Measurements from ENCODE around the gene STKLD1. TPM values are rescaled to one million over a fixed set of nuclear protein-coding genes. Genes with fewer than 3 reads are reported as not detected.
A peak's percentile ranks its signal among the peaks of the same experiment; 100 is the strongest.

The STKLD1 gene
- total RNA-seq, 1 donor from 2014 or later = 0.64 TPM

DNA sequence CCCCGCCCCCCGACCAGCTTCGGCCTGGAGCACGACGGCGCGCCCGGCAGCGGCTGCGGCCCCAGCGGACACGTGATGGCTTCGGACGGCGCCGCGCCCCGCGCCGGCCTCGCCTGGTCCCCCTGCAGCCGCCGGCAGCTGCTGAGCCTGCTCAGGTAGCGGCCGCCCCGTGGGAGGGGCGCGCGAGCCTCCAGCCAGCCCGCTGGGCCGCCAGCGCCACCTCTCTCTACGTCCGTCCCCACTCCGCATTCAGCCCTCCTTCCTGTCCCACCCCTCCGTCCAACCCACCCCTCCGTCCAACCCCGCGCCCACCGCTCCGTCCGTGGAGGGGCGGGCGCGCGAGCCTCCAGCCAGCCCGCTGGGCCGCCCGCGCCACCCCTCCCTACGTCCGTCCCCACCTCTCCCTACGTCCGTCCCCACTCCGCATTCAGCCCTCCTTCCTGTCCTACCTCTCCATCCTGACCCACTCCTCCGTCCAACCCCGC is 52.5 kb downstream of the STKLD1 start:
- Mint-ChIP-seq H3K9me3 (ENCODE audit: unreplicated experiment) (no peaks in the 10 kb centered on the region), H3K4me1 (ENCODE audit: unreplicated experiment) (peaks cover 2% of the 10 kb centered on the region), H3K27me3 (ENCODE audit: unreplicated experiment) (peaks cover 4% of the 10 kb centered on the region), H3K27ac (ENCODE audit: unreplicated experiment) (no peak overlapping the region), H3K4me3 (ENCODE audit: unreplicated experiment) (no peak overlapping the region), H3K36me3 (ENCODE audit: low read depth, unreplicated experiment) (peaks cover 4% of the 10 kb centered on the region)
- TF ChIP-seq, protein P1, sequence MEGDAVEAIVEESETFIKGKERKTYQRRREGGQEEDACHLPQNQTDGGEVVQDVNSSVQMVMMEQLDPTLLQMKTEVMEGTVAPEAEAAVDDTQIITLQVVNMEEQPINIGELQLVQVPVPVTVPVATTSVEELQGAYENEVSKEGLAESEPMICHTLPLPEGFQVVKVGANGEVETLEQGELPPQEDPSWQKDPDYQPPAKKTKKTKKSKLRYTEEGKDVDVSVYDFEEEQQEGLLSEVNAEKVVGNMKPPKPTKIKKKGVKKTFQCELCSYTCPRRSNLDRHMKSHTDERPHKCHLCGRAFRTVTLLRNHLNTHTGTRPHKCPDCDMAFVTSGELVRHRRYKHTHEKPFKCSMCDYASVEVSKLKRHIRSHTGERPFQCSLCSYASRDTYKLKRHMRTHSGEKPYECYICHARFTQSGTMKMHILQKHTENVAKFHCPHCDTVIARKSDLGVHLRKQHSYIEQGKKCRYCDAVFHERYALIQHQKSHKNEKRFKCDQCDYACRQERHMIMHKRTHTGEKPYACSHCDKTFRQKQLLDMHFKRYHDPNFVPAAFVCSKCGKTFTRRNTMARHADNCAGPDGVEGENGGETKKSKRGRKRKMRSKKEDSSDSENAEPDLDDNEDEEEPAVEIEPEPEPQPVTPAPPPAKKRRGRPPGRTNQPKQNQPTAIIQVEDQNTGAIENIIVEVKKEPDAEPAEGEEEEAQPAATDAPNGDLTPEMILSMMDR (IDR thresholded peaks at IDR 0.05; ENCODE audit: unreplicated experiment) = no peak
- DNase-seq (ENCODE audit: low spot score) = peak; percentile 40

DNA sequence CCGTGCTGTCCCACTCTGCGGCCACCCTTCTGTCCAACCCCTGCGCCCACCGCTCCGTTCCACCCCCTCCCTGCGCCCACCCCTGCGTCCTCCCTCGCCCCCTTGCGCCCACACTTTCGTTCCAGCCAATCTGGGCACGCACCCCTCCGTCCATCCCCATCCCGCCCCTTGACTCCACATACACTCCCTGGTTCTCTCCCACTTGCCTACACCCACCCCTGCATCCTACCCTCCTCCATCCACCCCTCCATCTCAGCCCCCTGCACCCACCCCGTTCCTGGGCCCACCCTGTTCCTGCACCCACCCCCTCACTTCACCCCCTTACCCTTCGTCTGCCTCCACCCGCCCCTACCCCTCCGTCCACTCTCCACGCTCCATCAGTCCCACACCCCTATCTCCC is 53.0 kb downstream of the STKLD1 start:
- no peaks in the 10 kb centered on the region for H3K9me3 Mint-ChIP-seq (ENCODE audit: unreplicated experiment)
- H3K36me3 Mint-ChIP-seq (ENCODE audit: low read depth, unreplicated experiment) = peaks cover 4% of the 10 kb centered on the region
- H3K27me3 Mint-ChIP-seq (ENCODE audit: unreplicated experiment) = peaks cover 4% of the 10 kb centered on the region
- H3K4me3 Mint-ChIP-seq (ENCODE audit: unreplicated experiment) = no peak overlapping the region
- no peak for DNase-seq (ENCODE audit: low spot score)
- TF ChIP-seq, protein P1 (IDR thresholded peaks at IDR 0.05; ENCODE audit: unreplicated experiment) = no peak
- no peak overlapping the region for H3K27ac Mint-ChIP-seq (ENCODE audit: unreplicated experiment)
- H3K4me1 Mint-ChIP-seq (ENCODE audit: unreplicated experiment) = peaks cover 2% of the 10 kb centered on the region

DNA sequence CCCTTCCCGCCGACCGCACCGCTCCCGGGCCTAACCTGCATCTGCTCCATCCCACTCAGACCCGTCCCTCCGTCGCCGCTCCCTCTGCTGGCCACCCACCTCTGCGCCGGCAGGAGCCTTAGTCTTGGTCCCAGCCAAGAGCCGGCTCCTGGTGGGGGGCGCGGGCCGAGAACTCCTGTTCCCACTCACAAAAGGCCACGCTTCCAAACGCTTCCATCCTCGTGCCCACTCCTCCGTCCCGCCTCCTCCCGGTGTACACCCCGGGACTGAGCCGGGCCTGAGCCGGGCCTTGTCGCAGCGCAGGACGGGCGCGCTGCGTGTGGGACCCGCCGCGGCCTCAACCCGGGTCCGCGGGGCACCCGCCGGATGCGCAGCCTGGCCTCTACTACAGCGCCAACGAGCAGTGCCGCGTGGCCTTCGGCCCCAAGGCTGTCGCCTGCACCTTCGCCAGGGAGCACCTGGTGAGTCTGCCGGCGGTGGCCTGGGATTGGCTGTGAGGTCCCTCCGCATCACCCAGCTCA is 53.5 kb downstream of the STKLD1 start:
- TF ChIP-seq, protein P1 (IDR thresholded peaks at IDR 0.05; ENCODE audit: unreplicated experiment) = no peak
- Mint-ChIP-seq H3K27ac (ENCODE audit: unreplicated experiment) (no peak overlapping the region), H3K4me1 (ENCODE audit: unreplicated experiment) (peaks cover 2% of the 10 kb centered on the region), H3K36me3 (ENCODE audit: low read depth, unreplicated experiment) (peaks cover 4% of the 10 kb centered on the region), H3K4me3 (ENCODE audit: unreplicated experiment) (no peak overlapping the region), H3K27me3 (ENCODE audit: unreplicated experiment) (peaks cover 4% of the 10 kb centered on the region), H3K9me3 (ENCODE audit: unreplicated experiment) (no peaks in the 10 kb centered on the region)
- DNase-seq (ENCODE audit: low spot score) = peak; percentile 75

DNA sequence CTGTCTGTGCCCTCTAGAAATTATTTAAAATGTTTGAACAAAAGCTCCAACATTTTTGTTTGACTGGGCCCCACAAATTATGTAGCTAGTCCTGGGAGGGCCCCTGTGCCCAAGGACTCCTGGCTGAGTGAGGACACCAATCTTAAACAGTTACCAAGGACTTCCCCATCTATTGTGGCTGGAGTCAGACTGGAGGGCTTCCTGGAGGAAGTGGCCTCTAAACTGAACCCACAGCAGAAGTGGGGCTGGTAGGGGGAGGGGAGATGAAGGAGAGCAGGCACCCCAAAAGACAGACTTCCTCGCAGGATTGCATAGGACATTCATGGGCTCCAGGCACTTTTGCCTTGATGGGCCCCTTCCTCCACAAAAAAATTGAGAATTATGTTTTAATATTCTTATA is 54.1 kb downstream of the STKLD1 start:
- H3K36me3 Mint-ChIP-seq (ENCODE audit: low read depth, unreplicated experiment) = peaks cover 4% of the 10 kb centered on the region
- H3K4me3 Mint-ChIP-seq (ENCODE audit: unreplicated experiment) = no peak overlapping the region
- no peak for DNase-seq (ENCODE audit: low spot score)
- TF ChIP-seq, protein P1 (IDR thresholded peaks at IDR 0.05; ENCODE audit: unreplicated experiment) = no peak
- peak overlapping the region; percentile 42 for H3K27ac Mint-ChIP-seq (ENCODE audit: unreplicated experiment)
- H3K4me1 Mint-ChIP-seq (ENCODE audit: unreplicated experiment) = peaks cover 2% of the 10 kb centered on the region
- H3K9me3 Mint-ChIP-seq (ENCODE audit: unreplicated experiment) = no peaks in the 10 kb centered on the region
- peaks cover 4% of the 10 kb centered on the region for H3K27me3 Mint-ChIP-seq (ENCODE audit: unreplicated experiment)

DNA sequence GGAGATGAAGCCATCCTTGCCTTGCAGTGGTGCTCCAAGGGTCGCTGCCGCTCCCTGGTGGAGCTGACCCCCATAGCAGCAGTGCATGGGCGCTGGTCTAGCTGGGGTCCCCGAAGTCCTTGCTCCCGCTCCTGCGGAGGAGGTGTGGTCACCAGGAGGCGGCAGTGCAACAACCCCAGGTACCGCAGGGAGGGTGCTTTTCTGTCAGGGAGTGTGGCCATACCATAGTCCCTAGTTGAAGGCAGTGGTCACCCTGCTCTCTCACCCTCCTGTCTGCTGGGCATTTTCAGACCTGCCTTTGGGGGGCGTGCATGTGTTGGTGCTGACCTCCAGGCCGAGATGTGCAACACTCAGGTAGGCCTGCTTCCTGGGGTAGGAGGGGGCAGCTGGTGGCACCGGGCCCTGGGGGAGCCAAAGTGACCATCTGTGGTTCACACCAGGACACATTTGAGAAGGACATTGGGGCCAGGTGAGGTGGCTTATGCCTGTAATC is 57.2 kb downstream of the STKLD1 start:
- no peak overlapping the region for H3K4me3 Mint-ChIP-seq (ENCODE audit: unreplicated experiment)
- peaks cover 1% of the 10 kb centered on the region for H3K27me3 Mint-ChIP-seq (ENCODE audit: unreplicated experiment)
- DNase-seq (ENCODE audit: low spot score) = no peak
- TF ChIP-seq, protein P1 (IDR thresholded peaks at IDR 0.05; ENCODE audit: unreplicated experiment) = no peak
- H3K4me1 Mint-ChIP-seq (ENCODE audit: unreplicated experiment) = no peaks in the 10 kb centered on the region
- H3K36me3 Mint-ChIP-seq (ENCODE audit: low read depth, unreplicated experiment) = peaks cover 4% of the 10 kb centered on the region
- H3K27ac Mint-ChIP-seq (ENCODE audit: unreplicated experiment) = no peak overlapping the region
- no peaks in the 10 kb centered on the region for H3K9me3 Mint-ChIP-seq (ENCODE audit: unreplicated experiment)

Data from endothelial cell (in vitro differentiated cells).